GM21526 (cell line): ENCODE results near the gene TRMT1L.

Experiments
- ATAC-seq: cut with Tn5 transposase; IDR thresholded peaks from one replicate; pipeline ENCODE4 v1.9.1; 2021; ENCODE audit warnings: moderate library complexity; ENCODE audit not compliant: unreplicated experiment, low FRiP score

TRMT1L gene

DNA sequence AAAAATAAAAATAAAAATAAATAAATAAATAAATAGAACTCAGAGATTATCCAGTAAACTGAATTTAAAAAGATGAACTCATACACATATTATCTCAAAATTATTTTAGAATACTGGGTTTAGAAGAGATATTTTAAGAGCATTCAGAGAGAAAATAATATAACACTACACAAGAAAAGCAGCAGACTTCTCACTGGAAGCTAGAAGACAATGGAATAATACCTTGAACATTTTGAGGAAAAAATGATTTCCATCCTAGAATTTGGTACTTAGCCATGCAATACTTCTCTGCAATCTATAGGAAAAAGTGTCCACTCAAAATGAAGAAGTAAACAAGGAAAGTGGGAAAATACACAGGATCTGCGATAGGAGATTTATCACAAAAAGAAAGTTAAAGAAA lies 24.2 kb downstream of the TRMT1L start:
- ATAC-seq = no peak

DNA sequence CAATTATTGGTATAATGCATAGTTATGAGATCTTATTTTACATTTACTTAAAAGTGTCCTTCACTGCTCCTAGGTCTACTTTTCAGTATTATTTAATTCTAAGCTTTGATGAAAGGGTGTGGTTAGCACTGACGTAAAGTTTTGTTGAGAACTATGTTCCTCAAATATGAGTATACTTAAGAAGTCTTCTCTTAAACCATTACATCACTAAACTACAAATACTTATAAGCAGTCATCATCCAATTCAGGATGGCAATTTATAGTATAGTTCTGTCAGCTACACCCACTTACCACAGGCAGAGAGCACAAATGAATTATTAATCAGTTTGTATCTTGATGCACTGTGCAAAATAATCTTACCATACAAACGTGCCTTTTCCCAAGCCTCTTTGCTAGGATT lies 27.0 kb downstream of the TRMT1L start:
- ATAC-seq = no peak

GRCh38 chr1:185112356-185112755 lies 44.4 kb downstream of the TRMT1L start:
- ATAC-seq = no peak

DNA sequence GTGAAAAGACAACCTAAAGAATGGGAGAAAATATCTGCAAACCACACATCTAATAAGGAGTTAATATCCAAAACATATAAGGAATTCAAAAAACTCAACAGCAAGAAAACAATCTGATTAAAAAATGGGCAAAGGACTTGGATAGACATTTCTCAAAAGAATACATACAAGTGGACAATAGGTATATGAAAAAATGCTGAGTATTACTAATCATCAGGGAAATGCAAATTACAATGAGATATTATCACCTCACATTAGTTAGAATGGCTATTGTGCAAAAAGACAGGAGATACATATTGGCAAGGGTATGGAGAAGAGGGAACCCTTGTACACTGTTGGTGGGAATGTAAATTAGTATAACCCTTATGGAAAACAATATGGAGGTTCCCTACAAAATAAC lies 44.9 kb downstream of the TRMT1L start:
- ATAC-seq = no peak

GRCh38 chr1:185110145-185110544 lies 46.6 kb downstream of the TRMT1L start:
- no peak for ATAC-seq

DNA sequence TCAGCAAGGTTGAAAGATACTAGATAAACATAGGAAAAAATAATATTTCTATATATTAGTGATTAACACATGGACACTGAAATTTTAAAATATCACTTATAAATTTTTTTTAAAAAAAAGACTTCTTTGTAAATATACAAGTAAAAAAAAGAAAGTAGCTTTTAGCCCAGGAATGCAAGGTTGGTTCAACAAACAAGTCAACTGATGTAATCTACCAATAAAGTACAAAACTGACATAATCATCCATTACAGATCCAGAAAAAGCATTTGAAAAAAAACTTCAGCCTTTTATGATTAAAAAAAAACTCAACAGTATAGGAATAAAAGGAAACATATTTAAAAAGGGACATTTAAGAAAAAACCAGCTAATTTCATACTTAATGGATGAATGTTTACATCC lies 48.4 kb downstream of the TRMT1L start:
- ATAC-seq = no peak

DNA sequence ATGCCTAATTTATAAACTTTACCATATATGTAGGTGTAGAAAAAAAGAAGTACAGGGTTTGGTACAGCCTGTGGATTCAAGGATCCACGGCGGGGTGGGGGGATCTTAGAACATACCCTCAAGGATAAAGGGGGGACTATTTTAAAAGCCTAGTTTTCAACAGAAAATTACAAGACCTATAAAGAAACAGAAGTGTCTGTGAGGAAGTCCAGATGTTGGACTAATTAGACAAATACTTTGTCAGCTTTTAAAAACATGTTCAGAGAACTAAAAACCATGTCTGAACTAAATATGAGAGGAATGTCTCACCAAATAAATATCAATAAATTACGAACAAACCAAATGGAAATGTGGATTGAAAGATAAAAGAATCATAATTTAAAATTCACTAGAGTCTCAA lies 51.6 kb downstream of the TRMT1L start:
- no peak for ATAC-seq

- no peak for ATAC-seq
Observed at GRCh38 chr1:185104083-185104482, 52.7 kb downstream of the TRMT1L start.

- no peak for ATAC-seq
Observed at GRCh38 chr1:185096531-185096930, 60.2 kb downstream of the TRMT1L start.

DNA sequence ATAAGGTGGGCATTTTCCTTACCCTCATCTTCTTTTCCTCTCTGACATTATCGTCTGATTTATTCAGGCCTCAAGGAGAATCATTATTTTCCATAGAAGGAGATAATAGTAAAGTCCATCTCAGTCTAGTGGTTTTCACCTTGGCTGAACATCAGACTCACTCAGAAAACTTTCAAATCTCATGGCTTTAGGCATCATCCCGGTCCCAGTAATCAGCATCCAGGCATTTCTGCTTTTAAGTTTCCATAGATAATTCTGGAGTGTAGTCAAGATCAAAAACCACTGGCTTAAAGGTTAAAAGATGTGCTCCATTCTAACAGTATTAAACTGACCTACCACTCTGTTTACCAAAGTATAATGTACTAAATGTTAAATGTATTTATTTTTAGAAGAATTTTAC lies 62.0 kb downstream of the TRMT1L start:
- ATAC-seq = no peak

- ATAC-seq = no peak
Observed at GRCh38 chr1:185091480-185091879, 65.3 kb downstream of the TRMT1L start.

DNA sequence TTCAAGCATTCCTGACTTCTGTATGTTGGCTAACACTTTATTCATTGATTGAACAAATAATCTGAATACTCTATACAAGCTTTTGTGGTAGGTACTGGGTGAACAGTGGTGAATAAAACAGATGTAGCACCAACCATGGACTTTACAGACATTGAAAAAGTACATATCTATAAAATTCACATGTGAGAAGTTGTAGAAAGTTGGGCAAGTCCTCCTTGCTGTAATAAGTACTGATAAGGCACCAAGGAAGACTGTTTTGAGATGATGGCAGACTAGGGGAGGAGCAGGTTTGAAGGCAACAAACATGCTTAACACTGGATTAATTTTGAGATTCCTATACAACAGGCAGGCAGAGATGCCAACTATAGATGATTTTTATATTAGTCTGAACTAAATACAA lies 69.0 kb downstream of the TRMT1L start:
- no peak for ATAC-seq

- no peak for ATAC-seq
Observed at GRCh38 chr1:185087101-185087500, 69.7 kb downstream of the TRMT1L start.

GRCh38 chr1:185083818-185084217 lies 72.9 kb downstream of the TRMT1L start:
- no peak for ATAC-seq

- no peak for ATAC-seq
Observed at GRCh38 chr1:185080422-185080821, 76.3 kb downstream of the TRMT1L start.

GRCh38 chr1:185077374-185077773 lies 79.4 kb downstream of the TRMT1L start:
- no peak for ATAC-seq

DNA sequence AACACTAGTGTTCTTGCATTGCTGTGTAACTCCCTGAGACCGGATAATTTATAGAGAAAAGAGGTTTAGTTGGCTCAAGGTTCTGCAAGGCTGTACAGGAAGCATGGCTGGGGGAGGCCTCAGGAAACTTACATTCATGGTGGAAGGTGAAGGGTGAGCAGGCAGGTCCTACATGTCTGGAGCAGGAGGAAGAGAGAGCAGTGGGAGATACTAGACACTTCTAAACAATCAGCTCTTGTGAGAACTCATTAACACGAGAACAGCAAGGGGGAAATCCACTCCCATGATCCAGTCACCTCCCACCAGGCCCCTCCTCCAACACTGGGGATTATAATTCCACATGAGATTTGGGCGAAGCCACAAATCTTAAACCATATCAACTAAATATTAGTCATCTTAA lies 81.3 kb downstream of the TRMT1L start:
- ATAC-seq = no peak

DNA sequence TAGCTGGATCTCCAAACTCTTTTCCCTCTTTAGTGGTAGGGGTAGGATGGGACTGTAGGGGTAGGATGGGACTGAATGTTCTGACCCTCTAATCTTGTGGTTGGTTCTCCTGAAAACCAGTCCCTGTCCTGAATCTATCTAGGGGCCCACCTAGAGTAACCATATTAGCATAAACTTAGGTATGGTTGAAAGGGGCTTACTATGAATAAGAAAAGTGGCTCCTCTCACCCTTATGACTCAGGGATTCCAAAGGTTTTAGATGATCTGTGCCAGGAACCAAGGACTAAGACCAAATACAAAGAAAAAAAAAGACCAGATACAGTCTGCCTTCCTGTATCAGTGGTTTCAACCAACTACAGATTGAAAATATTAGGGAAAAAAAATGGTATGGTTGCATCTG lies 82.4 kb downstream of the TRMT1L start:
- no peak for ATAC-seq

DNA sequence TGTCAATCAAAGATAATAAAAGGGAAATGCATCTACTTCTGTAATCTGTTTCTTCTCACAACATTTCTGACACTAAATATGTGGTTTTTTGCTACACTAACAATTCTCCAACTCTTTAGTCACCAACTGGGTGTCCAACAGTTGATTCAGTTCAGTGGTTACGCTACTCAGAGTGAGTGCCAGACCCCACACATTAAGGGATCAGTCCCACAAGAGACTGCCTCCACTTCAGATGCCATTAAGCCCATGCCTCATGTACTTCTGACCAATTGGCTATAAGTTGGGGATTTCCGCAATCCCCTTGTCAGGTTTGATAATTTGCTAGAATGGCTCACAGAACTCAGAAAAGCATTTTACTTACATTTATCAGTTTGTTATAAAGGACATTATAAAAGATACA lies 83.0 kb downstream of the TRMT1L start:
- no peak for ATAC-seq

DNA sequence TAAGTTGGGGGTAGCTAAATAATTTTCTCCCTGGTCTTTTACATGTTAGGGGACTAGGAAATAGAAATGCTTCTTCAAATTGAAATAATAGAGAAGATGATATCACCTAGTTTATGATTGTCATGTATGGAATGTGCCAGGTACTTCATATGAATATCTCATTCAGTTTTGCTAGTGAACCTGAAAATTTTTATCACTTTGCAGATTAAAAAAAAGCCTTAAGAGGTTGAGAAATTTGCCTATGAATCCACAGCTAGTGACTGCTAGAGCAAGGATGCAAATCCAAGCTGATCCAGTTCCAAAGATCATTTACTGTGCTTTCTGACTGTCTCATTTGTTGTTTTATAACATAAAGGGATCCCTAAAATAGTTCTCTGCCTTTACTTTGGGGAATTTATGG lies 86.7 kb downstream of the TRMT1L start:
- no peak for ATAC-seq

- no peak for ATAC-seq
Observed at GRCh38 chr1:185069202-185069772, 87.5 kb downstream of the TRMT1L start.

DNA sequence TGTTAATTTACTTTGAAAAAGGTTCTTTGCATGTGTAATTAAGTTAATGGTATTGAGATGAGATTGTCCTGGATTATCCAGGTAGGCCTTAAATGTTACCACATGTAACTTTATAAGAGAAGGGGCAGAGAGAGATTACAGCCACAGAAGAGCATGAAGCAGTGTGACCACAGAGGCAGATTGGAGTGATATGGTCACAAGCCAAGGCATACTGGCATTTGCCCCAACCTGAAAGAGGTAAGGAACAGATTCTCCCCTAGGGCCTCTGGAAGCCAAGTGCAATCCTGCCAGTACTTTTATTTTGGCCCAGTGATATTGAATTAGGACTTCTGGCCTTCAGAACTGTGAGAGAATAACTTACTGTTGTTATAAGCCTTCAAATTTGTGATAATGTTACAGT lies 88.4 kb downstream of the TRMT1L start:
- no peak for ATAC-seq
